Parathyroid adenoma (tissue), 2 donors: ENCODE data around the gene GZMH.
A peak's percentile ranks its signal among the peaks of the same experiment; 100 is the strongest.

Source experiments
- H2AFZ ChIP-seq: fragments of 300-600 bp; sonication (generic); one replicate; pipeline ENCODE4 v1.7.0; 2017; ENCODE audit warnings: antibody characterized with exemption, mild to moderate bottlenecking
- H3K27ac ChIP-seq: fragments of 300-600 bp; sonication (generic); one replicate; pipeline ENCODE4 v1.7.0; 2017
- H3K27me3 ChIP-seq: fragments of 300-600 bp; sonication (generic); one replicate; pipeline ENCODE4 v1.7.0; 2017; ENCODE audit warnings: low read length; ENCODE audit not compliant: control insufficient read depth, insufficient read depth
- H3K36me3 ChIP-seq: fragments of 300-600 bp; sonication (generic); one replicate; pipeline ENCODE4 v1.7.0; 2017; ENCODE audit warnings: low read length; ENCODE audit not compliant: control insufficient read depth, insufficient read depth
- H3K4me1 ChIP-seq: fragments of 300-600 bp; sonication (generic); one replicate; pipeline ENCODE4 v1.7.0; 2017; ENCODE audit warnings: control low read depth
- H3K4me2 ChIP-seq: fragments of 300-600 bp; sonication (generic); one replicate; pipeline ENCODE4 v1.7.0; 2017; ENCODE audit warnings: low read length
- H3K4me3 ChIP-seq: fragments of 300-600 bp; sonication (generic); one replicate; pipeline ENCODE4 v1.7.0; 2017; ENCODE audit warnings: low read depth, low read length
- H3K79me2 ChIP-seq: fragments of 300-600 bp; sonication (generic); one replicate; pipeline ENCODE4 v1.7.0; 2017; ENCODE audit warnings: control low read depth
- H3K9ac ChIP-seq: fragments of 300-600 bp; sonication (generic); one replicate; pipeline ENCODE4 v1.7.0; 2017; ENCODE audit warnings: mild to moderate bottlenecking
- H3K9me3 ChIP-seq: fragments of 300-600 bp; sonication (generic); one replicate; pipeline ENCODE4 v1.7.0; 2017; ENCODE audit warnings: low read length; ENCODE audit not compliant: control insufficient read depth
- CTCF ChIP-seq: fragments of 300-600 bp; sonication (generic); IDR thresholded peaks from one replicate; pipeline ENCODE4 v1.7.0; 2017; ENCODE audit warnings: antibody characterized with exemption, mild to moderate bottlenecking
- donor health status: primary hyperparathyroidism.

Gene GZMH

GRCh38 chr14:24607635-24608514, 1.6 kb downstream of the GZMH start:
- Histone ChIP-seq H3K27me3 (no peaks in the 10 kb centered on the region), H3K4me3 (no peak overlapping the region), H3K4me1 (no peaks in the 10 kb centered on the region), H2AFZ (no peak overlapping the region), H3K27ac (no peak overlapping the region), H3K36me3 (no peaks in the 10 kb centered on the region), H3K9me3 (no peaks in the 10 kb centered on the region), H3K9ac (no peak overlapping the region), H3K4me2 (no peak overlapping the region), H3K79me2 (no peaks in the 10 kb centered on the region)
- TF ChIP-seq CTCF, result no peak

- H3K4me2 ChIP-seq, result no peak overlapping the region
- H3K4me1 ChIP-seq, result no peaks in the 10 kb centered on the region
- H3K36me3 ChIP-seq, result no peaks in the 10 kb centered on the region
- H3K27ac ChIP-seq, result no peak overlapping the region
- no peaks in the 10 kb centered on the region for H3K9me3 ChIP-seq
- no peak overlapping the region for H2AFZ ChIP-seq
- H3K79me2 ChIP-seq, result no peaks in the 10 kb centered on the region
- H3K9ac ChIP-seq, result no peak overlapping the region
- TF ChIP-seq CTCF, result no peak
- H3K27me3 ChIP-seq, result no peaks in the 10 kb centered on the region
- H3K4me3 ChIP-seq, result no peak overlapping the region
Observed at GRCh38 chr14:24607081-24607480, 2.4 kb downstream of the GZMH start.

GRCh38 chr14:24606297-24606696, 3.2 kb downstream of the GZMH start:
- Histone ChIP-seq H3K27ac (no peak overlapping the region), H3K4me3 (no peak overlapping the region), H3K4me1 (no peaks in the 10 kb centered on the region), H2AFZ (no peak overlapping the region), H3K9ac (no peak overlapping the region), H3K36me3 (no peaks in the 10 kb centered on the region), H3K79me2 (no peaks in the 10 kb centered on the region), H3K27me3 (no peaks in the 10 kb centered on the region), H3K9me3 (no peaks in the 10 kb centered on the region), H3K4me2 (no peak overlapping the region)
- no peak for TF ChIP-seq CTCF

GRCh38 chr14:24605435-24606190, 3.9 kb downstream of the GZMH start:
- H3K9me3 ChIP-seq, result no peaks in the 10 kb centered on the region
- H3K36me3 ChIP-seq, result no peaks in the 10 kb centered on the region
- peak; percentile 33 for TF ChIP-seq CTCF
- H3K27me3 ChIP-seq, result no peaks in the 10 kb centered on the region
- H2AFZ ChIP-seq, result no peak overlapping the region
- no peak overlapping the region for H3K4me3 ChIP-seq
- no peak overlapping the region for H3K4me2 ChIP-seq
- no peaks in the 10 kb centered on the region for H3K4me1 ChIP-seq
- H3K27ac ChIP-seq, result no peak overlapping the region
- H3K79me2 ChIP-seq, result no peaks in the 10 kb centered on the region
- no peak overlapping the region for H3K9ac ChIP-seq
